HG02642 (cell line): ENCODE measurements around the gene CAMK2N2.

ENCODE experiments used
- ATAC-seq: cut with Tn5 transposase; IDR thresholded peaks from one replicate; pipeline ENCODE4 v1.9.1; 2021; ENCODE audit warnings: mild to moderate bottlenecking; ENCODE audit not compliant: unreplicated experiment, poor library complexity

The CAMK2N2 gene

DNA sequence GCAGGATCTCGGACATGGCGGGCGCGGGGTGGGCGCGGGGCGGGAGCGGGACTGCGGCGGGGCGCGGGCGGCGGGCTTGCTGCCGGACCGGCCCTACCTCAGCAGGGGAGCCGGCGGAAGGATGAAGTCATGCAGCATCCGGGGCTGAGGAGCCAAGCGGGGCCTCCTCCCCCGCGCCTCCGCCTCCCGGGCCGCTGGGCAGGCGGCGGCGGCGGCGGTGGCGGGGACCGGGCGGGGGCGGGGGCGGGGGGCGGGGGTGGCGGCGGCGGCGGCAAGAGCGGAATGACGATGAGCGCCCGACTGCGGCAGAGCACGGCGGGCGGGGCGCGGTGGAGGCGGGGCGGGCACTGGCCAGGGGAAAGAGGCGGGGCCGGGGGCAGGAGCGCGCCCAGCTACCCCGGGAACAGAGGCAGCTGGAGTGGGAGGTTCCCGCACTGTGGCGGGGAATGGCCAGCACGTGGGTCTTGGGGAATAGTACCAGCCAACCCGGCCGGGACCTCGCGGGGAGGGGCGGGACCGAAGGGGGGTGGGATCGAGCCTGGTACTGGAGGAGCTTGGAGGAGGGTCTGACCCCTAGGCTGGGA, at the start of gene CAMK2N2:
Gene CAMK2N2, minus strand, starts transcription at position 284 of the 584 bp plus-strand sequence. Its CDS starts 268 bp downstream, at position 16.
- ATAC-seq, result peak; percentile 61

DNA sequence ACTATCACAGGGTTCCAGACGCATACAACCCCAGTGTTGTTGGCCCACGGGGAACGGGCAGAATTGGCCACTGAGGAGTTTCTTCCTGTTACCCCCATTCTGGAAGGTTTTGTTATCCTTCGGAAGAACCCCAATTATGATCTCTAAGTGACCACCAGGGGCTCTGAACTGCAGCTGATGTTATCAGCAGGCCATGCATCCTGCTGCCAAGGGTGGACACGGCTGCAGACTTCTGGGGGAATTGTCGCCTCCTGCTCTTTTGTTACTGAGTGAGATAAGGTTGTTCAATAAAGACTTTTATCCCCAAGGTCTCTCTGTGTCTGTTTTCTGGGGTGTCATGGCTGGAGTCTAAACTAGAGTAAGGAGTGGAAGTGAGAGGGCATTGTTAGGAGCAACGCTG, 47.4 kb upstream of the CAMK2N2 start:
- ATAC-seq, result no peak

DNA sequence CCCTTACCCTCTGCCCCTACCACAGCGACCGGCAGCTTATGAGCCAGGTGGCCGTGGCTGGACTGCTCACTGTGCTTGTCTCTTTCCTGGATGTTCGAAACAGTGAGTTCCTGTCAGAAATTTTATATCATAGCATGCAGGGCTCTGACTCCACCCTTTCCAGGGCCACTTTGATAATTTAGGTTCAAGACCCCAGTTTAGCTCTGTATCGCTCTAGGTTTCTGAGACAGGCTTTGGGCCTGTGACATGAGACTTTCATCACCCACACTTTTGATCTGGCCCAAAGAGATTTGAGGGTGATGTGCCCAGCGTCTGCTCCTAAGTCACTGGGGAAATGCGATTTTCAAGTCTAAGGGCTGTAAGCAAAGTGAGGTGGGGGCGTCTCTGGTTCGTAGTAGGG, 46.6 kb upstream of the CAMK2N2 start:
- no peak for ATAC-seq

DNA sequence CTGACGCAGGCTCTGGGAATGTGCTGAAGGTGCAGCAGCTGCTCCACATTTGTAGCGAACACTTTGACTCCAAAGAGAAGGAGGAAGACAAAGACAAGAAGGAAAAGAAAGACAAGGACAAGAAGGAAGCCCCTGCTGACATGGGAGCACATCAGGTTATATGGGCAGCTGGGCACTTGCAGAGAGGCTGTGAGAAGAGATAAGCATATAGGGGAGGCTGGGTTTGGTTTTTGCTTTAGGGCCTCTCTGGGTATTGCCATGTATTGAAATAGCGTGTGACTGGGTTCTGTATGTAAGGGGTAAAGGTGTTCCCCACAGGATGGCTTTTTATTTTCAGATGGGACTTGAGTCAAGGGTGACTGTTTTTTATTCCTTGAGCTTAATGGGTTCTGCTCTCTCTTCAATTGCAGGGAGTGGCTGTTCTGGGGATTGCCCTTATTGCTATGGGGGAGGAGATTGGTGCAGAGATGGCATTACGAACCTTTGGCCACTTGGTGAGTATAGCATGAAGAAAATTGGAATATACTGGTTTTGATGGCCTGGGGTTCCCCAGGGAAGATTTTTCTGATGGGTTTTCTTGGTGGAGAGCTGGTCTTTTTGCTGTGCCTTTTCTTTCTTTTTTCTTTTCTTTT, 45.1 kb upstream of the CAMK2N2 start:
- no peak for ATAC-seq

DNA sequence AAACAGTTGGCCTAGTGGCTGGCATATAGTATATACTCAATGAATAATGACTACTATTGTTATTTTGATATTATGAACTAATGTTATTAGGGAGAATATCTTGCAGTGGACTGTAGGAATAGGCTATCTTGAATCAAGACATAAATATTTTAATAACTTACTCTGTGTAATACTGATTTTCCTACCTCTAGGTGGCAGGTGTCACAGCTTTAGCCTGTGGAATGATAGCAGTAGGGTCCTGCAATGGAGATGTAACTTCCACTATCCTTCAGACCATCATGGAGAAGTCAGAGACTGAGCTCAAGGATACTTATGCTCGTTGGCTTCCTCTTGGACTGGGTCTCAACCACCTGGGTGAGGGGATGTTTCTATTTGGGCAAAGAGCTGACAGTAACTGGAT, 44.2 kb upstream of the CAMK2N2 start:
- ATAC-seq, result no peak

DNA sequence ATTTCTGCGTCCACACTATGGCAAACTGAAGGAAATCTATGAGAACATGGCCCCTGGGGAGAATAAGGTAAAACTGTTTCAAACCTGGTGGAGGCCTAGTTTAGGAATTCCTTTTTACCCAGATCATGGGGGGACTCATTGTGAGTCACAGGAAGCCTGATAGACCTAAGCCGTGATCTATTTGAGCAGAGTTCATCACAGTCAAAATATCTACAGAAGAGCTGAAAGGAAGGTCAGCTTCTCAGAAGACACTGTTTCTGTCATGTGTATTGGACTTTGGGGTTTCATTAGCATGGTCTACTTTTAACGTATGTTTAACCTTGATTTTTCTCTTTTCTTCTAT, 39.0 kb upstream of the CAMK2N2 start:
- no peak for ATAC-seq

DNA sequence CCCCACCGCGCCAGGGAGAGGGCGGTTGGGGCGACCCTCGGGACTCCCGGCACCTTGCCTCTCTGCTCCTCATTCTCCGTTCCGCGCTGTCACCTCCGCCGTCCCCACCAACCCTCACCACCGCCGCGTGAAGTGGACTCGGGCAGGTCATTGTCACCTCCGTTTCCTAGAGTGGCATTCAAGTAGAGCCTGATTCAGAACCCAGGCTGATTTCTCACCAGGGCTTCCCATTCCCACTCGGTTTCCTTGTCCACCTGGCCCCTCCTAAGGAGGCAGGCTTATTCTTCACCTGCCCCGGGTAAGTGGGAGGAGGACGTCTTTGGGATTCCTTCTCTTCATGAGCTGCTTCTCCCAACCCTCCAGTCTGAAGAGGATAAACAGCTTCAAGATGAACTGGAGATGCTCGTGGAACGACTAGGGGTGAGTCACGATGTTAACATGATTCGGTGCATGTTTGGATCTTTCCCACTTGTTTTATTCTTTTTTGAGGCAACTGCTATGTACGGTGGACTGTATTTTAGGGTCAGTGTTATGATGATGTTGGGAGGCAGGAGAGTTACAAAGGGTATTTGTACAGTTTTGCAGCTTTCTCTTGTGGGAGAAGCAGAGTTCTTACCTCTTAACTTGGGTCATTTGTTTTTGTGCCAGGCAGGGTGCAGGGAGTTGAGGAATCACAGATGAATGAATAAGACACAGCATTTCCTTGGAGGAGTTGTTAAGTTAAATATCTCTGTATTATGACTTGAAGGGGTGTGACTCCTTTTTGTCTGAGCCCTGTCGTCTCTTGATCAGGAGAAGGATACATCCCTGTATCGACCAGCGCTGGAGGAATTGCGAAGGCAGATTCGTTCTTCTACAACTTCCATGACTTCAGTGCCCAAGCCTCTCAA, 38.4 kb upstream of the CAMK2N2 start:
- ATAC-seq, result no peak

DNA sequence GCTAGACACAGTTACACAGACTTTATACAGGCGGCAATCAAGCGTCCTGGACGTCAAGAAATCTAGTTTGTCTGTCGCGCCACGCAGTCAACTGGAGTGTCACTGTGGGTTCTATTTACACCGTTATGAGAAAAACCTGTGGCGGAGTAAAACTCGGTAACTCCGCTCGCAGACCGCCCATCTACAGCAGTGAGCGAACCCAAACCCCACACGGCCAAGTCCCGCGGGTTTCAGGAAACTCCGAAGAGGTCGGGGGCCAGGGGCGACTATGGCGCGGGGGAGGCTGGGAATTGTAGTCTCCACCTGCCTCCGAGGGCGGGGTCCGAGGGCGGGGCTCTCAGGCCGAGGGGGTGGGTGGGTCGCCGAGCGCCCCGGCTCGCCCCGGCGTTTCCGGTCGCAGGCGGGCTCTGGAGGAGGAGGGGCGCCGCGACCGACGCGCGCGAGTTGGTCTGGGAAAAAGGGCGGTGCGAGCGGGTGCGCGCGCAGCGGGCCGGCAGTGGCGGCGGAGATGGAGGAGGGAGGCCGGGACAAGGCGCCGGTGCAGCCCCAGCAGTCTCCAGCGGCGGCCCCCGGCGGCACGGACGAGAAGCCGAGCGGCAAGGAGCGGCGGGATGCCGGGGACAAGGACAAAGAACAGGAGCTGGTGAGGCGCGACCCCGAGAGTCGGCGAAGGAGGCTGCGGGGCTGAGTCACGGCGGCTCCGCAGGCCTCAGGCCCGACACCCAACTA, 37.6 kb upstream of the CAMK2N2 start, which contains the start of gene PSMD2:
Gene PSMD2, plus strand, starts transcription at position 483 of the 729 bp plus-strand sequence. Its CDS starts 26 bp downstream, at position 509.
- peak; percentile 93 for ATAC-seq

DNA sequence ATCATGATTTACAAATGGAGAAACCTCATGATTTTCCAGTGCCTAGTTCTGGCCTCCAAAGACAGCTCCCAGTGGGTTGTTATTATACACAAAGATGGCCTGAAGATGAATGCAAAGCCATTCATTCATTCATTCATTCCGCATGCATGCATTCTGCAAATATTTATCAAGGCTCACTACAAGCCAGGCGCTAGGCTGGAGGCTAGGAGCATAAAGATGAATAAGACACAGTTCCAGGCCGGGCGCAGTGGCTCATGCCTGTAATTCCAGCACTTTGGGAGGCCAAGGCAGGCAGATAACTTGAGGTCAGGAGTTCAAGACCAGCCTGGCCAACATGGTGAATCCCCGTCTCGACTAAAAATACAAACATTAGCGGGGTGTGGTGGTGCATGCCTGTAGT, 35.3 kb upstream of the CAMK2N2 start:
- no peak for ATAC-seq

DNA sequence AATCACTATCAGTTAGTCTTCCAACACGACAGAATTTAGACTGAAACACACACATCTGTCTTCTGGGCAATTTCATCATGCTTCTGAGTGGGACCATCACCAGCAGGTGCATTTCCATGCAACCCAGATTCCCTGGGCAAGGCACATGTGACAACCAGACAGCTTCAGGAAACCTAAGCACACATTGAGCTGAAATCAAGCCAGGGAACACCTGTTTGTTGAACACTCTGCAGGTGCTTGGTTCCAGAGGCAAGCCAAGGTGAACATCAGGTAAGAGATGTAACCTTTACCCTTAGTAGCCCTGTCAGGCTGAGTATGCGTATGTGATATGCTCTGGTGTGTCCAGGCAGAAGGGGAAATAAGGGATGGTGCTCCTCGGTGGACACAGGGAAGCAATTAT, 34.4 kb upstream of the CAMK2N2 start:
- no peak for ATAC-seq

DNA sequence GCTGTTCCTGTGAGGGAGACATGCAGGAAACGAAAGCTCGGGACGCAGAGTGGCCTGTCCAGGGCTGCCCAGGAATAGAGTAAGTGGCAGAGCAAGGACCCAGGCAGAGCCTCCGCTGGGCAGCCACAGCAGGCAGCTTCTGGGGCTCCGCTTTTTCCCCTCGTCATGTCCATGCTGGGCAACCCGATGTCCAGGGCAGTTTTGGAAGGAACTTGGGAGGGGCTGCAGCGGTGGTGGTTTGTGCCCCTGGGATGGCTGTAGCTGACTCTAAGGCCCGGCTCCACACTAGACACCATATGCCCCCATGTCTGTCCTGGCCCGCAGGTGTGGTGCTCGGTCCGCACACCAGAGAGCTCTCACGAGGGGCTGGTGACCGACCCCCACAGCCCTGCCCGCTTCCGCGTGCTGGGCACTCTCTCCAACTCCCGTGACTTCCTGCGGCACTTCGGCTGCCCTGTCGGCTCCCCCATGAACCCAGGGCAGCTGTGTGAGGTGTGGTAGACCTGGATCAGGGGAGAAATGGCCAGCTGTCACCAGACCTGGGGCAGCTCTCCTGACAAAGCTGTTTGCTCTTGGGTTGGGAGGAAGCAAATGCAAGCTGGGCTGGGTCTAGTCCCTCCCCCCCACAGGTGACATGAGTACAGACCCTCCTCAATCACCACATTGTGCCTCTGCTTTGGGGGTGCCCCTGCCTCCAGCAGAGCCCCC, 30.5 kb upstream of the CAMK2N2 start:
- ATAC-seq, result no peak

DNA sequence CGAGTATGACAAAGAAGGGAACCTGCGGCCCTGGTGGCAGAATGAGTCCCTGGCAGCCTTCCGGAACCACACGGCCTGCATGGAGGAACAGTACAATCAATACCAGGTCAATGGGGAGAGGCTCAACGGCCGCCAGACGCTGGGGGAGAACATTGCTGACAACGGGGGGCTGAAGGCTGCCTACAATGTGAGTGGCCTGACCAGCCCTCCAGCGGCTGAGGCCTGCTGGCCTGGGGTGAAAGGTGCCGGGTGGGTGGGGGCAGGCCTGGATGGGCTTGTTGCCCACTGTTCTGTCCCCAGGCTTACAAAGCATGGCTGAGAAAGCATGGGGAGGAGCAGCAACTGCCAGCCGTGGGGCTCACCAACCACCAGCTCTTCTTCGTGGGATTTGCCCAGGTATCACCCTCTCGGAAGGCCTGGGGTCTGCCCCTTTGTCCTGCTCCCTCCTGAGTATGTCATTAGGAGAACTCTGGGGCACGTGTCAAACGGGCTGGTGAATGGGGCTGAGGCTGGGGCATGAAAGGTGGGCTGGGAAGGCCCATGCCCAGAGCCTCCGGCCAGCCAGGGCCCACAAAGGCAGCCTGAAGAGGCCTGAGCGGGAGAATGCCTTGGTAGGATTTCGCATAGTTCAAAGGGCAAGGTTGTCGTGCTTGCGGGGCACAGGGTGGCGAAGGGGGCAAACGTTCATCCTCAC, 29.8 kb upstream of the CAMK2N2 start:
- ATAC-seq, result no peak

DNA sequence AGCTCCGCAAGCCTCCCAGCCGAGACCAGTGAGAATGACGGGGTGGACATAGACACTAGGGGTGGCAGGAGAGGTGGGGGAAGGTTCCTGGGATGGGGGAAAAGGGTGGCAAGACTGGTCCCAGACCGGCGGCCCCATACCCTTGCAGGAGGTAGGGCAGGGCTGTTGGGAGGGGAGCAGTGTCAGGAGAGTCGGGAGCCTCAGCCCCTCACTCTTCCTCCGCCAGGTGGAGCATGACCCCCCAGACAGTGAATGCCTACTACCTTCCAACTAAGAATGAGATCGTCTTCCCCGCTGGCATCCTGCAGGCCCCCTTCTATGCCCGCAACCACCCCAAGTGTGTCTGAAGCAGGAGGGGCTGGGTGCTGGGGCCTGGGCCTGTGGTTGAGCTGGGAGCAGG, 29.0 kb upstream of the CAMK2N2 start:
- no peak for ATAC-seq

DNA sequence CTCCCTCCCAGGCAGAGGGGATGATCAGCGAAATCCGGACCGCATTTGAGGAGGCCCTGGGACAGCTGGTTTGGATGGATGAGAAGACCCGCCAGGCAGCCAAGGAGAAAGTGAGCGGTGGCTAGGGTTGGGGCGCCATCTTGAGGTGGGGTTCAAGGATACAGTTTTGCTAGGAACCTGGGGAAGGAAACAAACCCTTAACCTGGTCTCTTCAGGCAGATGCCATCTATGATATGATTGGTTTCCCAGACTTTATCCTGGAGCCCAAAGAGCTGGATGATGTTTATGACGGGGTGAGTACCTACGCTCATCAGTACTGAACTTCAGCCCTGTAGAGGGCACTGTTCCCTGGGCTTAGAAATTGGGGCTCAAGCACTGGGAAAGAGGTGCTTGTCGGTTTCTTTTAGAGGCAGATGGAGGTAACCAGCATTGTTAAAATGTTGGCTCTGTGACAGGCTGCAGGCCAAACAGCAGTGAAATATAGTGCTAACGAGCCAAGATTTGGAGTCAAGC, 28.1 kb upstream of the CAMK2N2 start:
- peak; percentile 43 for ATAC-seq

DNA sequence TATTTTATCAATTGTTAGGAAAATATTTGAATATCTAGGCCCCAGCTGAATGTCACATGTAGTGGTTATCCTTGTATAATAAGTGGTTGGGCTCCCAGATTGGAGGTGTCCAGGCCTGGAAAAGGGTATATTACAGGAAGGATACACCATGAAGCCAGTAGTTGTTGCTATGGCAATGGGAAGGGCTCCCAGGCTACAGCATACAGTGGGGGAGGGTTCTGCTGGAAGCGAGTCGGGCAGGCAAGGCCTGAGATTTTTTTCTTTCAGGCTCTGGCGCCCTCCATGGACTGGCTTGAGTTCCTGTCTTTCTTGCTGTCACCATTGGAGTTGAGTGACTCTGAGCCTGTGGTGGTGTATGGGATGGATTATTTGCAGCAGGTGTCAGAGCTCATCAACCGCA, 23.3 kb upstream of the CAMK2N2 start:
- no peak for ATAC-seq

DNA sequence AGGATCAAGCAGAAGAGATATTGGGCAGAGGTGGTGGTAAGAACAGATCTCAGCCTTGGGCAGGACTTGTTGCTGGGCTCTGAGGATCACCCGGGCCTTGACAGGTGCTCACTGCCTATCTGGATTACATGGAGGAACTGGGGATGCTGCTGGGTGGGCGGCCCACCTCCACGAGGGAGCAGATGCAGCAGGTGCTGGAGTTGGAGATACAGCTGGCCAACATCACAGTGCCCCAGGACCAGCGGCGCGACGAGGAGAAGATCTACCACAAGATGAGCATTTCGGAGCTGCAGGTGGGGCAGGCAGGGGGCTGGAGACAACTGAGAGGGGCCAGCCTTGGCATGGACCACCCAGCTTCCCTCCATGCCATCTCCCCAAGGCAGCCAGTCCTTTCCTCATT, 22.3 kb upstream of the CAMK2N2 start:
- ATAC-seq, result no peak

DNA sequence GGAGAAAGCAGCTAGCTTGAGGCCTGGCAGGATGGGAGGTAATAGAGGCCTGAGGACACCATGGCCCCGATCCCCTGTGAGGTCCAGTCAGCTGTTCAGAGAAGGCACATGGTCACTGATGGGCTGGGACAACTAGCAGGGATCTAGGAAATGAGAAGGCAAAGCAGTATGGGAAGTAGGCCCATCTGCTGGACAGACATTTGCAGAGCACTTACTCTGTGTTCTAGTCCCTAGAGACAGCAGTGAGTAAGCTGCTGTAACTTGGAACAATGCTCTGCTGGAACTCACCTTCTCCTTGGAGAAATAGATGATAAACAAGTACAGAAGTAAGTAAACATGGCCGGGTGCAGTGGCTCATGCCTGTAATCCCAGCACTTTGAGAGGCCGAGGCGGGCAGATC, 21.6 kb upstream of the CAMK2N2 start:
- no peak for ATAC-seq

DNA sequence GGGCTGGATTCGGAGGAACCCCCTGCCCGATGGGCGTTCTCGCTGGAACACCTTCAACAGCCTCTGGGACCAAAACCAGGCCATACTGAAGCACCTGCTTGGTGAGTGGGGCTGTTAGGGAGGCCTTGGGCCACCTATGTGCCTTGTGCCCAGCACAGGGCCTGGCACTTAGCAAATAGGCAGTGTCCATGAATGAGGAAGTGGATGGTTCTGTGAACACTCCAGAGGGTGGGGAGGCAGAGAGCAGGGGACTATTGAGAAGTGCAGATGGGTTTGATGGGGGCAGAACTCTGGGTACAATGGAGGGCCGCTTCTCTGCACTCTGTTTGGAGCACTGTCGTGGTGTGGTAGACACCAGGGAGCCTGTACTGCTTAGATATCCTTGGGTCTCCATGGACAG, 16.0 kb upstream of the CAMK2N2 start:
- ATAC-seq, result no peak
